OCI-M2 (cell line): ENCODE results near the gene ZNF687.
A peak's percentile ranks its signal among the peaks of the same experiment; 100 is the strongest.
"Not testable (repeated sequence)": the region's sequence is repeated elsewhere in the genome, so short reads cannot be mapped to it uniquely, and the experiment has no call there.

Experiments used
- DNase-seq: peaks from one replicate; lab custom pipeline; 2025; ENCODE audit not compliant: unreplicated experiment; lab: John Stamatoyannopoulos, UW

ZNF687 gene

GRCh38 chr1:151275341-151275740 is 6.8 kb upstream of the ZNF687 start:
- DNase-seq = not testable (repeated sequence)

- no peak for DNase-seq
Measured at GRCh38 chr1:151277249-151277648, 4.8 kb upstream of the ZNF687 start.

GRCh38 chr1:151281225-151281968 is 702 bp upstream of the ZNF687 start:
- peak; percentile 86 for DNase-seq

GRCh38 chr1:151282883-151283725 is 1.0 kb downstream of the ZNF687 start:
- no peak for DNase-seq

GRCh38 chr1:151284013-151284577 is 2.0 kb downstream of the ZNF687 start:
- DNase-seq = no peak

- no peak for DNase-seq
Measured at GRCh38 chr1:151286619-151287340, 4.7 kb downstream of the ZNF687 start.

- DNase-seq = no peak
Measured at GRCh38 chr1:151287341-151287699, 5.2 kb downstream of the ZNF687 start.

GRCh38 chr1:151287767-151288500 is 5.8 kb downstream of the ZNF687 start:
- DNase-seq = no peak

GRCh38 chr1:151288502-151288901 is 6.4 kb downstream of the ZNF687 start:
- no peak for DNase-seq

- no peak for DNase-seq
Measured at GRCh38 chr1:151289080-151289935, 7.2 kb downstream of the ZNF687 start.

GRCh38 chr1:151289991-151290708 is 8.1 kb downstream of the ZNF687 start:
- DNase-seq = no peak

GRCh38 chr1:151290709-151291303 is 8.7 kb downstream of the ZNF687 start:
- no peak for DNase-seq

GRCh38 chr1:151292207-151293030 is 10.3 kb downstream of the ZNF687 start:
- no peak for DNase-seq

GRCh38 chr1:151293093-151293492 is 11.0 kb downstream of the ZNF687 start:
- no peak for DNase-seq

GRCh38 chr1:151294742-151295462 is 12.8 kb downstream of the ZNF687 start:
- no peak for DNase-seq

GRCh38 chr1:151309811-151310323 is 27.8 kb downstream of the ZNF687 start:
- no peak for DNase-seq

GRCh38 chr1:151311011-151311410 is 28.9 kb downstream of the ZNF687 start:
- no peak for DNase-seq
